ENCODE results near the gene FGFR1OP2. TPM values are rescaled to one million over a fixed set of nuclear protein-coding genes. Genes with fewer than 3 reads are reported as not detected.

Gene FGFR1OP2
- total and polyA plus RNA-seq, 5 donors from 2014 or later, result 64.0 to 128 (median 120) TPM

GRCh38 chr12:27013611-27014084, 75.4 kb downstream of the FGFR1OP2 start:
- Mint-ChIP-seq H3K27ac (peak overlapping the region; percentile 61 to 96 (median 89)), H3K4me1 (peaks cover 39 to 58% (median 48%) of the 10 kb centered on the region in 4 donors), H3K27me3 (no peaks in the 10 kb centered on the region), H3K36me3 (peaks cover 12% of the 10 kb centered on the region), H3K9me3 (no peaks in the 10 kb centered on the region), H3K4me3 (peak overlapping the region; percentile 90 to 97 (median 94))
- peaks cover 42% of the 10 kb centered on the region for H3K4me1 ChIP-seq (ENCODE audit: control insufficient read depth, insufficient read depth, low read length, poor library complexity, severe bottlenecking)
- H3K36me3 ChIP-seq (ENCODE audit: control insufficient read depth, insufficient read depth, low read length), result no peaks in the 10 kb centered on the region
- H3K4me3 ChIP-seq (ENCODE audit: low read depth, low read length), result peak overlapping the region; percentile 93
- peak overlapping the region; percentile 97 for H3K27ac ChIP-seq (ENCODE audit: insufficient read depth, low read length, poor library complexity, severe bottlenecking)
- H3K27me3 ChIP-seq (ENCODE audit: control insufficient read depth, insufficient read depth, low read length), result no peaks in the 10 kb centered on the region
- peak in 1 of 3 donors; percentile 51 for DNase-seq
- ATAC-seq (ENCODE audit: low read depth in 2 of 2), result peak; percentile 6 to 10
- no peaks in the 10 kb centered on the region for H3K9me3 ChIP-seq (ENCODE audit: control insufficient read depth in 2 of 2, low read length in 2 of 2)

DNA sequence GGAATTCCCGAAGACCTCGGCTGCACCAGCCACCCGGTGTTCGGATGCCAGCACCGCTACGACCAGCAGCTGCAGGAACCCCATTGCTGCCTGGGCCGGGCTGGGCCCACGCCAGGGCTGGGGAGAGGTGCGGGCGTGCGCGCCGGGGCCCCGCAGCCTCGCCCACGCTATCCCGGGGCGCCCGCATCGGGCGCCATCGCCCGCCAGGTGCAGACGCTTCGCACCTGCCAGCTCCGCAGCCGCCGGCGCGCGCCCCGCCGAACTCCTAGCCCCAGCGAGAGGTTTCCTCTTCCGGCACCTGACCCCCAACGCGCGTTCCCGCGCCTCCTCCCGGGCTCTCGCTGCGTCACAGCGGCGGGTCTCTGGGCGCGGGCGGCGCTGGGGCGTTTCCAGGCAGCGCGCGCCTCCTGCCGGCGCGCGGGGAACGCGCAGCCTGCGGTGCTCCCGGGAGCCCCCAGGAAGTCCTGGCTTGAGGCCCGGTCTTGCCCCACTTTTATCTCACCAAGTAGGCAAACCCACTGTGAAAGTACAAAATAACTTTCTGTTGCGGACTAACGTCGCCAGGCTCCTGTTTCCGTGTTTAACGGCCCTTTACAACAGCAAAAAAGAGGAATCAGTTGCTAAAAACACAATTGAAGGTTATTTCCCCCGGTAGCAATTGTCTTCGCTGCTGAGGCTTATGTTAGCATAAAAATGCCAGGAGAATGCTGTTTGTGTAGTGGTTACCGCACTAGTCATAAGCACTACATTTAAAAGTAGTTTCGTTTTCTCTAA, 76.0 kb downstream of the FGFR1OP2 start, which contains the start of gene TM7SF3:
Gene TM7SF3 (minus strand): TSS at position 300 of the 774 bp plus-strand sequence. CDS start 216 bp downstream, at position 84.
- peak; percentile 95 to 97 (median 96) for DNase-seq
- H3K9me3 Mint-ChIP-seq, result no peaks in the 10 kb centered on the region
- no peaks in the 10 kb centered on the region for H3K36me3 ChIP-seq (ENCODE audit: control insufficient read depth, insufficient read depth, low read length)
- H3K36me3 Mint-ChIP-seq, result peaks cover 12% of the 10 kb centered on the region
- peak; percentile 93 to 94 for ATAC-seq (ENCODE audit: low read depth in 2 of 2)
- peak within 1 kb of the TSS; percentile 90 to 97 (median 94) for H3K4me3 Mint-ChIP-seq
- H3K9me3 ChIP-seq (ENCODE audit: control insufficient read depth in 2 of 2, low read length in 2 of 2), result no peaks in the 10 kb centered on the region
- H3K27me3 Mint-ChIP-seq, result no peaks in the 10 kb centered on the region
- peaks cover 33 to 58% (median 48%) of the 10 kb centered on the region in 4 donors for H3K4me1 Mint-ChIP-seq
- peak within 1 kb of the TSS; percentile 95 to 96 (median 96) for H3K27ac Mint-ChIP-seq
- peak within 1 kb of the TSS; percentile 93 for H3K4me3 ChIP-seq (ENCODE audit: low read depth, low read length)
- peaks cover 42% of the 10 kb centered on the region for H3K4me1 ChIP-seq (ENCODE audit: control insufficient read depth, insufficient read depth, low read length, poor library complexity, severe bottlenecking)
- no peaks in the 10 kb centered on the region for H3K27me3 ChIP-seq (ENCODE audit: control insufficient read depth, insufficient read depth, low read length)
- peak within 1 kb of the TSS; percentile 97 for H3K27ac ChIP-seq (ENCODE audit: insufficient read depth, low read length, poor library complexity, severe bottlenecking)

GRCh38 chr12:27014859-27015729, 76.8 kb downstream of the FGFR1OP2 start:
- peak overlapping the region; percentile 95 to 96 (median 96) for H3K27ac Mint-ChIP-seq
- Histone ChIP-seq H3K27ac (ENCODE audit: insufficient read depth, low read length, poor library complexity, severe bottlenecking) (peak overlapping the region; percentile 97), H3K4me1 (ENCODE audit: control insufficient read depth, insufficient read depth, low read length, poor library complexity, severe bottlenecking) (peaks cover 42% of the 10 kb centered on the region), H3K27me3 (ENCODE audit: control insufficient read depth, insufficient read depth, low read length) (no peaks in the 10 kb centered on the region), H3K4me3 (ENCODE audit: low read depth, low read length) (peak overlapping the region; percentile 77), H3K9me3 (ENCODE audit: control insufficient read depth in 2 of 2, low read length in 2 of 2) (no peaks in the 10 kb centered on the region), H3K36me3 (ENCODE audit: control insufficient read depth, insufficient read depth, low read length) (no peaks in the 10 kb centered on the region)
- H3K4me1 Mint-ChIP-seq, result peaks cover 29 to 51% (median 43%) of the 10 kb centered on the region in 4 donors
- no peaks in the 10 kb centered on the region for H3K9me3 Mint-ChIP-seq
- H3K36me3 Mint-ChIP-seq, result peaks cover 10% of the 10 kb centered on the region
- H3K27me3 Mint-ChIP-seq, result no peaks in the 10 kb centered on the region
- peak overlapping the region; percentile 90 to 95 (median 94) for H3K4me3 Mint-ChIP-seq
- no peak for ATAC-seq (ENCODE audit: low read depth in 2 of 2)
- no peak for DNase-seq

- peak overlapping the region; percentile 34 for H3K4me3 ChIP-seq (ENCODE audit: low read depth, low read length)
- H3K36me3 ChIP-seq (ENCODE audit: control insufficient read depth, insufficient read depth, low read length), result no peaks in the 10 kb centered on the region
- Mint-ChIP-seq H3K27me3 (no peaks in the 10 kb centered on the region), H3K4me1 (peaks cover 23 to 45% (median 38%) of the 10 kb centered on the region in 4 donors), H3K36me3 (peaks cover 4% of the 10 kb centered on the region), H3K9me3 (no peaks in the 10 kb centered on the region), H3K27ac (peak overlapping the region; percentile 95 to 96 (median 96)), H3K4me3 (peak overlapping the region; percentile 2 to 95 (median 61))
- no peaks in the 10 kb centered on the region for H3K9me3 ChIP-seq (ENCODE audit: control insufficient read depth in 2 of 2, low read length in 2 of 2)
- ATAC-seq (ENCODE audit: low read depth in 2 of 2) (no peak), DNase-seq (peak in 2 of 3 donors; percentile 64 to 77)
- H3K27ac ChIP-seq (ENCODE audit: insufficient read depth, low read length, poor library complexity, severe bottlenecking), result peak overlapping the region; percentile 97
- H3K4me1 ChIP-seq (ENCODE audit: control insufficient read depth, insufficient read depth, low read length, poor library complexity, severe bottlenecking), result peaks cover 42% of the 10 kb centered on the region
- no peaks in the 10 kb centered on the region for H3K27me3 ChIP-seq (ENCODE audit: control insufficient read depth, insufficient read depth, low read length)
These were observed 77.4 kb downstream of the FGFR1OP2 start for GRCh38 chr12:27015730-27016076.

Other genes starting within 250 kb of the FGFR1OP2 start
- 54.1 TPM for gene ITPR2, start 105.3 kb upstream of the FGFR1OP2 start, total RNA-seq
- gene ITPR2, start 105.3 kb upstream of the FGFR1OP2 start, polyA plus RNA-seq, result 10 to 100 TPM in 3 of 4 donors, 1 to 10 TPM in 1; 9.9 to 15.8 (median 11.3) TPM
- gene INTS13, start 489 bp upstream of the FGFR1OP2 start, total RNA-seq, result 28.8 TPM
- gene INTS13, start 489 bp upstream of the FGFR1OP2 start, polyA plus RNA-seq, result 10 to 100 TPM; 29.6 to 42.5 (median 35.9) TPM
- gene TM7SF3, start 75.9 kb downstream of the FGFR1OP2 start, total RNA-seq, result 21.8 TPM
- 10 to 100 TPM; 59.2 to 68.2 (median 64.8) TPM for gene TM7SF3, start 75.9 kb downstream of the FGFR1OP2 start, polyA plus RNA-seq
- gene MED21, start 84.1 kb downstream of the FGFR1OP2 start, total RNA-seq, result 88.5 TPM
- gene MED21, start 84.1 kb downstream of the FGFR1OP2 start, polyA plus RNA-seq, result 10 to 100 TPM; 17.4 to 26.8 (median 19.1) TPM
- gene C12orf71, start 144.1 kb downstream of the FGFR1OP2 start, total RNA-seq, result not detected
- not detected for gene C12orf71, start 144.1 kb downstream of the FGFR1OP2 start, polyA plus RNA-seq

All from CD4-positive, CD25-positive, alpha-beta regulatory T cell (primary cell).